K562 (cell line): ENCODE measurements around the gene EIF4G2. TPM values are rescaled to one million over a fixed set of nuclear protein-coding genes. Genes with fewer than 3 reads are reported as not detected.

Experiments used
- ATF6 ChIP-seq: sonication (generic); formaldehyde crosslinking; IDR thresholded peaks from 2 replicates; pipeline ENCODE4 v1.4.0; 2020; ENCODE audit warnings: mild to moderate bottlenecking, missing genetic modification reagents
- ATF7 ChIP-seq: fragments of 450-650 bp; IDR thresholded peaks from 2 replicates; pipeline ENCODE4 v1.7.1; 2014; ENCODE audit warnings: mild to moderate bottlenecking, moderate library complexity
- CSDE1 ChIP-seq, 2 experiments: fragments of 450-650 bp; IDR thresholded peaks; 2 replicates each; pipeline ENCODE4 v1.6.1; 2016; ENCODE audit warnings: mild to moderate bottlenecking in 1 of 2
- DMBX1 ChIP-seq: fragments of 250-450 bp; sonication (Bioruptor Pico); IDR thresholded peaks from 2 replicates; pipeline ENCODE4 v1.8.0; 2022; ENCODE audit warnings: inconsistent platforms, mild to moderate bottlenecking, moderate library complexity, borderline replicate concordance
- FOS ChIP-seq: IDR thresholded peaks from 3 replicates; pipeline ENCODE4 v1.6.1; 2011; ENCODE audit not compliant: insufficient read length; ENCODE audit errors: extremely low read depth
- HDAC1 ChIP-seq, 2 experiments: fragments of 450-650 bp; IDR thresholded peaks; 2 replicates each; pipeline ENCODE4 v1.6.1; 2016 to 2017; ENCODE audit warnings: inconsistent platforms in 1 of 2, mild to moderate bottlenecking in 1 of 2, moderate library complexity in 1 of 2
- MED1 ChIP-seq: sonication (generic); formaldehyde crosslinking; IDR thresholded peaks from 2 replicates; pipeline ENCODE4 v1.8.1; 2023; ENCODE audit warnings: missing genetic modification reagents, borderline replicate concordance
- NFIX ChIP-seq: fragments of 250-450 bp; sonication (Bioruptor Pico); IDR thresholded peaks from 2 replicates; pipeline ENCODE4 v1.4.0; 2020; ENCODE audit warnings: low read depth, mild to moderate bottlenecking, moderate library complexity
- PCBP1 ChIP-seq: fragments of 200-400 bp; formaldehyde crosslinking; IDR thresholded peaks from 2 replicates; pipeline ENCODE4 v1.6.1; 2018; ENCODE audit warnings: mild to moderate bottlenecking, low read depth, low read length; ENCODE audit not compliant: poor library complexity, severe bottlenecking
- POLR2A ChIP-seq: fragments of 450-650 bp; conservative IDR thresholded peaks from 2 replicates; pipeline ENCODE4 v1.6.1; 2016
- POLR2B ChIP-seq: fragments of 450-650 bp; IDR thresholded peaks from 2 replicates; pipeline ENCODE4 v1.6.1; 2018; ENCODE audit warnings: low read depth; ENCODE audit not compliant: partially characterized antibody
- RB1 ChIP-seq: fragments of 450-650 bp; IDR thresholded peaks from 2 replicates; pipeline ENCODE4 v1.6.1; 2017; ENCODE audit warnings: low read depth, mild to moderate bottlenecking
- RFX1 ChIP-seq: fragments of 450-650 bp; IDR thresholded peaks from 2 replicates; pipeline ENCODE4 v1.6.1; 2016; ENCODE audit warnings: mild to moderate bottlenecking, moderate library complexity
- SAP30 ChIP-seq: fragments of 200-600 bp; sonication (generic); IDR thresholded peaks from 2 replicates; pipeline ENCODE4 v1.6.1; 2012; ENCODE audit warnings: borderline replicate concordance, low read depth, mild to moderate bottlenecking, moderate library complexity, low read length, control low read depth, inconsistent platforms; ENCODE audit not compliant: insufficient read depth, poor library complexity, severe bottlenecking
- SMAD1 ChIP-seq: fragments of 150-350 bp; IDR thresholded peaks from 2 replicates; pipeline ENCODE4 v1.6.1; 2014; ENCODE audit warnings: low read length, low read depth; ENCODE audit not compliant: partially characterized antibody
- TFAP4 ChIP-seq: sonication (generic); formaldehyde crosslinking; IDR thresholded peaks from 2 replicates; pipeline ENCODE4 v1.8.0; 2022; ENCODE audit warnings: missing genetic modification reagents, mild to moderate bottlenecking, moderate library complexity, borderline replicate concordance
- THRB ChIP-seq: fragments of 450-650 bp; formaldehyde crosslinking; conservative IDR thresholded peaks from 2 replicates; pipeline ENCODE4 v1.4.0; 2022; ENCODE audit warnings: mild to moderate bottlenecking, missing genetic modification characterization
- TOE1 ChIP-seq, 2 experiments: fragments of 450-650 bp in 1 of 2; sonication (generic) in 1 of 2; formaldehyde crosslinking in 1 of 2; IDR thresholded peaks; 2 replicates each; pipeline versions ENCODE4 v1.7.1 to v1.8.0; 2016 to 2022; ENCODE audit warnings: borderline replicate concordance in 2 of 2, mild to moderate bottlenecking in 2 of 2, antibody characterized with exemption in 1 of 2, inconsistent platforms in 1 of 2, low read depth in 1 of 2, missing genetic modification reagents in 1 of 2, moderate library complexity in 1 of 2
- ZBTB1 ChIP-seq: sonication (generic); formaldehyde crosslinking; IDR thresholded peaks from 2 replicates; pipeline ENCODE4 v1.8.1; 2023; ENCODE audit warnings: missing genetic modification reagents, low read depth, mild to moderate bottlenecking, borderline replicate concordance
- ZNF583 ChIP-seq: fragments of 250-450 bp; sonication (Bioruptor Pico); IDR thresholded peaks from 2 replicates; pipeline ENCODE4 v1.4.0; 2020
- ZNF639 ChIP-seq, 2 experiments: fragments of 200-800 bp in 1 of 2; sonication (Bioruptor generic) in 1 of 2; sonication (generic) in 1 of 2; formaldehyde crosslinking in 1 of 2; IDR thresholded peaks in 1 of 2; conservative IDR thresholded peaks in 1 of 2; 2 replicates each; pipeline versions ENCODE4 v1.5.0 to v1.6.1; 2016 to 2020; ENCODE audit warnings: missing compliant biosample characterization in 1 of 2, missing genetic modification characterization in 1 of 2, missing genetic modification reagents in 1 of 2
- polyA plus RNA-seq, 8 experiments: library from polyadenylated mRNA; depleted of rRNA in 4 of 8; stranded (reverse) in 5 of 8; unstranded in 3 of 8; fragments of >200 nt; fragmentation: Nextera tagmentation in 2 of 8; fragmentation: Illumina TruSeq in 1 of 8; extraction: Ambion mirVana in 2 of 8; extraction: Trizol in 1 of 8; gene quantifications; 2 replicates each; pipeline versions ENCODE4 v1.2.1 to v1.2.3, GENCODE V29; 2011 to 2014; ENCODE audit warnings: inconsistent platforms in 1 of 8, missing spikeins in 1 of 8
- total RNA-seq, 7 experiments: library from RNA; depleted of rRNA in 6 of 7; stranded (reverse); fragments of >200 nt in 6 of 7; fragmentation: Illumina TruSeq in 2 of 7; extraction: Trizol in 2 of 7; gene quantifications; 2 replicates each; pipeline versions ENCODE4 v1.2.1 to v1.2.3, GENCODE V29; 2011 to 2021; ENCODE audit warnings: low replicate concordance in 1 of 7

Gene EIF4G2
- total and polyA plus RNA-seq, 9 of the 15 experiments (the other 6 are each of a cell fraction or from before 2014, with no cell fraction given), result 206 to 790 (median 646) TPM

DNA sequence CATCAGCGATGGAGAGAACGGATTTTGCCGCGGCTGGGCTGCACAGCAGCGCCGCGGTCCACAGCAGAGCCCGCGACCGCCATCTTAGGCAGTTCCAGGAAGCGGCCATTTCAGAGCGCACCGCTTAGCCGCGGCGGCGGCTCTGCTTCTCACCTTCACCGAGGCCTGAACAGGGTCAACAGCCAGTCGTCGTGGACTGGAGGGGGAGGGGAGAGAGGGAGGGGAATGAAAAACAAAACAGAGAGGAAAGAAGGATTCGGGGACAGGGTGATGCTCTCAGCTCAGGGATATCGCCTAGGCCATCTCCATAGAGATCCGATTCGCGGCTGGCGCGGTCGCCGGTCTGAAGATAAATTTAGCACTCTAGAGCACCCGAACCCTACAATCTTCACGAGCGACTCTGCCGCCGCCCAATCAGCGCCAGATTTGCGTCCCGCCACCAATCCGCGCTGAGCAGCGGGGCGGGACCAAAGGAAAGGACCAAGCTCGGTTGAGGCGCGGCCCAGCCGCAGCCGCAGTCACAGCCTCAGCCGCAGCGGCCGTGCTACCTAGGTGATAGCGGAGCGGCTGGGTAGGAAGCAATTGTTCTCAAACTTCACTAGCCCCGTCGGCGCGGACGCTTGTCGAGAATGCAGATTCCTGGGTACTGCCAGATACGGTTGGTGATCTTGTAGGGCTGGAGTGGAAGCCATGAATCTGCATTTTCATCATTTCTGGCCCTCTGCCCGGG is 49.1 kb upstream of the EIF4G2 start, which contains the start of gene ZBED5 (continued):
- TF ChIP-seq THRB (CRISPR knock-in tag) (peak; percentile 55; the same call in 1 of the 2 replicates), POLR2B (peak; percentile 70), ZBTB1 (0 out of 2 replicates have a peak, but pooled peaks have one; percentile 38), SAP30 (peak; percentile 58), ZNF583 (CRISPR knock-in tag) (peak; percentile 68; the same call in 1 of the 2 replicates), RB1 (no peak), PCBP1 (peak; percentile 77), POLR2A (peak; percentile 86), ATF6 (CRISPR knock-in tag) (peak; percentile 70; the same call in 1 of the 2 replicates), FOS (peak; percentile 88), RFX1 (peak; percentile 71), TOE1 (IDR thresholded peaks at IDR 0.05; ENCODE audit: borderline replicate concordance) (peak; percentile 24; the same call in 1 of the 2 replicates), TOE1 (CRISPR knock-in tag; IDR thresholded peaks at IDR 0.05; ENCODE audit: borderline replicate concordance, low read depth) (no peak), MED1 (no peak), HDAC1 (IDR thresholded peaks at IDR 0.05) (peak in 1 of 2 experiments; percentile 64; a peak in 2 of 4 replicates), ZNF639 (CRISPR knock-in tag; conservative IDR thresholded peaks at IDR 0.05 in 1 of 2, IDR thresholded peaks at IDR 0.05 in 1 of 2) (peak in 1 of 2 experiments; percentile 59; a peak in 2 of 4 replicates), ATF7 (peak; percentile 64), DMBX1 (CRISPR knock-in tag) (peak; percentile 74; the same call in 1 of the 2 replicates), CSDE1 (IDR thresholded peaks at IDR 0.05) (peak; percentile 33 to 93; a peak in 2 of 4 replicates), TFAP4 (CRISPR knock-in tag) (peak; percentile 66; the same call in 1 of the 2 replicates), NFIX (CRISPR knock-in tag) (peak; percentile 26; the same call in 1 of the 2 replicates), SMAD1 (peak; percentile 29)
